C4-2B (cell line): ENCODE measurements around the gene ZNF813.

Source experiments
- CTCF ChIP-seq: fragments of 450-650 bp; conservative IDR thresholded peaks from 2 replicates; pipeline ENCODE4 v1.5.1; 2017; ENCODE audit warnings: mild to moderate bottlenecking
- ZFX ChIP-seq: fragments of 450-650 bp; IDR thresholded peaks from 2 replicates; pipeline ENCODE4 v1.6.1; 2017

- no peak for TF ChIP-seq CTCF
- no peak for TF ChIP-seq ZFX
These were observed 63.1 kb downstream of the ZNF813 start for GRCh38 chr19:53530622-53531021.
